HG03432 (cell line): ENCODE data around the gene MYLK4.

Experiments
- ATAC-seq: cut with Tn5 transposase; IDR thresholded peaks from one replicate; pipeline ENCODE4 v1.9.1; 2021; ENCODE audit warnings: mild to moderate bottlenecking, moderate library complexity; ENCODE audit not compliant: unreplicated experiment

MYLK4 gene

DNA sequence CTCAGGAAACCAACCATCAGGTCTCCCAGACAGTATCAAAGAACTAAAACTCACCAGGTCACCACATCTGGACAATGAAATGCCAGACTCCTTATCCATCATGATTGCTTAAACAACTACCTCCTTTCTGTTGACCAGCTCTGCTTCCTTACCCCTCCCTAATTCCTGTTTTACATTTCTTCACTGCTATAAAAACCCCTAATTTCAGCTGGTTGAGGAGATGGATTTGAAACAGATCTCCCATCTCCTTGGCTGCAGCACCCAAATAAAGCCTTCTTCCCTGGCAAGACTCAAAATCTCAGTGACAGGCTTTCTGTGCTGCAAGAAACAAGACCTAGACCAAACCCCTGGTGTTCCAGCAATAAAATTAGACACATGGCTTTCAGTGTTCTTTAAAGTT, 40.3 kb downstream of the MYLK4 start:
- no peak for ATAC-seq

DNA sequence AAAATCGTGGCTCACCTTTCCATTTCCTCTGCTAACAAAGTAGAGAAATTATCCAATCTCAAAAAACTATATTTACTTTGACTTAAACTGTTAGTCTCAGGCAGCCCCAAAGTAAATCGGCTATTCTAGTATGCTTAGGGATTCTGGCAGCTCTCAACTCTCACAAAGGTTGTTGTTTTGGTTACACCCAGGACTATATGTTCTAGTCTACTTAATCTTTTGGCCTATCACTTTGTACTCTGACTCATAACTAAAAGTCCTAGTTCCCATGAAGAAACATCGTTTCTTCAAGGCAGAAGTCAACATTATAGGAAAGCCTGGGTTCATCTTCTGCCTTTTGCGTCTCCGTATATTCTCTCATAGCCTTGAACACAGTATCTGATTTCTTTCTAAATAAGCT, 42.3 kb downstream of the MYLK4 start:
- no peak for ATAC-seq

- ATAC-seq, result no peak
Observed at GRCh38 chr6:2706558-2706957, 44.2 kb downstream of the MYLK4 start.

DNA sequence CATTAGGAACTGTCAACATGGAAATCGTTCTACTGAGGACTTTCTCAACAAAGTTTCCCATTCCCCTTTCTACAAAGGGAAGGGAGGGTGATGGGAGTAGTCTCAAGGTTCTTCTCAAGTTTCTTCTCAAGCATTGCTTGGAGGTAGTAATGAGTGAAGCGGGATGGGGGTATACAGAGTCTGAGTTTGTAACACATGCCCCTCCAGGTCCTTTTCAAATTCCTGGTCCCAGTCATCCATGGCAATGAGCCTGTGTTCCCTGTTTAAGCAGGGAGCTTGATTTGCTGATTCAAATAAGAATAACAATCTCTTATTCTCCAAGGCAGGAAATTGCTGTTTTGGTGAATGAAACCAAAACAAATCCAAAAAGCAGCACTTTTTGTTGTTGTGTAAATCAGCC, 45.5 kb downstream of the MYLK4 start:
- no peak for ATAC-seq

DNA sequence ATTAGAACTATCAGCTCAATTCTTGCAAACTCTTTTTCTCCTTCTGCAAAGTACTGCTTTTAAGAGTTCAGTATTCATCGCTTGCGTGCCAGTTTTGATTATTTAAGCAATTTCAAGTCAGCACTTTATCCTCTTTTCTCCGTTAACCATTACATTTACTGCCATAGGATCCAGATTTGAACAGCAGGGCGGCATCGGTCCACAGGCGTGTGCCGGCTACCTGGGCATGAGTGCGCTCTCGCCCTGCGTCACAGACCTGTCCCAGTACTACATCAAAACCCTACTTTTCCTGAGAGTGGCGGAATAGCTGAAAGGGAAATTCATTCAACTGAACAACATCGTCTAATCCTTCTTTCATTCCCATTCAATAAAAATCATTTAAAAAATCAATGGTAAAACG, 53.4 kb downstream of the MYLK4 start:
- ATAC-seq, result no peak

- no peak for ATAC-seq
Observed at GRCh38 chr6:2695454-2696095, 55.1 kb downstream of the MYLK4 start.

- ATAC-seq, result no peak
Observed at GRCh38 chr6:2693231-2693630, 57.5 kb downstream of the MYLK4 start.

DNA sequence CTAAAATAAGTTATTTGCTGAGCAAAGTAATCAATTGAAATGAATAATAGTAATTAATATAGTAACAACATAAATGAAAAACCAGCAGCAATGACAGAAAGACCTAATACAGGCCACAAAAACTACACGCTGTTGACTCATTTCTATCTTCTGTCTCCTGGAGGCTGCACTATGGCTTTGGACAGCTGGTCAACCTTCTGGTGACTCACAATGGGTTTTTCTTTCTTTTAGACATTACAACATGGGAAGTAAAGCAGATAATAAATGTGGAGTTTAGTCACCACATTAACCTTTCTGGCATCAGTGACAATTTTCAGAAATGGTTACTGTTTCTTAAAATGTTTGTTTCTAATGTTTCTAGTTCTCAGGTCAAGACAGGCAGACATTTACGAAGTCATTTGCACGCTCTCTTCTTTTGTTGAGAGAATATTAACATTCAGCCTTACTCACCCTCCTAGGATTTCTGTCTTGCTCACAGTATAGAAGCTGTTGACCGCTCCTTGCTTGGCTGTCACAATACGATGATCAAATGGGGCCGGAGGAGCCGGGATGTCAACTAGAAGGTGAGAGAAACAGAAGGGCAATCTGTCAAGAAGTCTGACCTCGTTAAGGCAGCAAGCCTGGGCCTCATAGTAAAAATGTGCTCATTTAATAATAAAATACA, 62.2 kb downstream of the MYLK4 start:
- no peak for ATAC-seq

DNA sequence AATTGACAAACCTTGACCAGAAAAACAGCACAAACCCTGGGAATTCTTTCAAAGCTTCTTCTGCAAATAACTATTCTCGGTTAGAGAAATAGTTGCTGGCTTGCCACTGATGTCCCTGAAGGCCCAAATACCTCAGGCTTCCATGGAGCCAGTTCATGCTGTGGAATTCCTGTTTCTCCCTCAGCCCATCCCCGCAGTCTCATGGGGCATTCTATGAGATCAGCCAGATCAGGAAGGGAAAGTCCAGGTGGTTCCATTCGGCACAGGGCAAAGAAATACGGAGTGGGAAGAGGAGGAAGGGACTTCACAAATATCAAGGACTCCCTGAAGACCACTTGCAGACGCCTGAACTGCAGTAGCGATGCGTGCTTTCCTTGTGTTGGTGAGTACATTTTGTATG, 63.3 kb downstream of the MYLK4 start:
- no peak for ATAC-seq

DNA sequence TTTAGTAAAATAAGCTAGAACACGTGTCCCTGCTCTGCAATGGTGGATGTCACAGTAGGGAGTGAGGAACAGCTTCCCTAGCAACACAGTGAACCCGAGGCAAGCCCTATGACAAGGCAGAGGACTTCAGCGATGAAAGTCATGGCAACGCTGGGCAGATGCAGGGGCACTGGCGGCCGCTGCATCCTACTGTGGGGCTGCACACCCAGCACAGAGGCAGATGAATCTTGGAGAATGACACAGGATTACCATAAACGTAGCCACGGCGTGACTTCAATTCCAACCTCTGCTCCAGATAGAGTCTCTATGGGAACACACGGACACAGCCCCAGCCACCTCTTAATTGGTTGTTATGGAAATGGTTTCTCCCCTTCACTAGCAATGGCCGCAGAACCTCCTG, 64.2 kb downstream of the MYLK4 start:
- ATAC-seq, result no peak

DNA sequence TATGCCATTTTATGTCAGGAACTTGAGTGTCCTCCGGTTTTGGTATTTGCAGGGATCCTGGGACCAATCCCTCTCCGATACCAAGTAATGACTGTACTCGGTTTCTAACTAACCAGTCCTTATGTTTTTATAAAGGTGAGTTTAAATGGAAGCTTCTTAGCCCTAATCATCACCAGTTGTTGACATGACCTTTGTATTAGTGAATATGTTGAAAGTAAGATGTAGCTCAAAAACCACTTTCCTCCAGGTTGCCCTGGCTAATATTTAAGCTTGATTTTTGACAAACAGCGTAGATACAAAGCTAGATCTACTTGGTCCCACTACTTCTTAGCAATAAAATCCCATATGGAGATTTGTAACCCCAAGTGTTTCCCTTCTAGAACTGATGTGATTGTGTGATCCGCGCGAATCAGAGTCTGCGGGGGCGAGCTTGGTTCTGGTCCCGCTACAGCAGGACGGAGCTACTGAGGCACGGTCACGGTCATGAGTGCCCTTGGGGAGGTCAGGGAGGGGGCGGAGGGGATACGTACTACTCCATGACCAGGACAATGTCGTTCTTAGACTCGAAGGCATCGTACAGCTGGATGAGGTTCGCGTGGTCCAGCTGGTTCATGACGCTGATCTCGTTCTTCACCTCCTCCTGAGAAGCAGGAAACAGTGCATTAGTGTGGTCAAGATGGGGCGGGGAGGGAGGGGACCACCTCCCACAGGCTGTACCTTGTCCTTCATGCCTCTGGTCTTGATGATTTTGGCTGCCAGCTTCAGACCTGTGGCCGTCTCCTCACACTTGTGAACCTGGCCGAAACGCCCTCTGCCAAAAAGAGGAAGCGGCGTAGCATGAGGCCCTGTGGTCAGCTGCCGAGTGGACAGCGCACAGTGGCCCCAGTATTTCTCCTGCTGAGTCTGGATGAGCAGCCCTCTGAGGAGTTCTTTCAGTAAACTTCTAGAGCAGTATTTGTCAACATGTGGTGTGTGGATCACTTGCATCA, 65.7 kb downstream of the MYLK4 start:
- ATAC-seq, result no peak

GRCh38 chr6:2684103-2684749, 66.5 kb downstream of the MYLK4 start:
- ATAC-seq, result no peak

DNA sequence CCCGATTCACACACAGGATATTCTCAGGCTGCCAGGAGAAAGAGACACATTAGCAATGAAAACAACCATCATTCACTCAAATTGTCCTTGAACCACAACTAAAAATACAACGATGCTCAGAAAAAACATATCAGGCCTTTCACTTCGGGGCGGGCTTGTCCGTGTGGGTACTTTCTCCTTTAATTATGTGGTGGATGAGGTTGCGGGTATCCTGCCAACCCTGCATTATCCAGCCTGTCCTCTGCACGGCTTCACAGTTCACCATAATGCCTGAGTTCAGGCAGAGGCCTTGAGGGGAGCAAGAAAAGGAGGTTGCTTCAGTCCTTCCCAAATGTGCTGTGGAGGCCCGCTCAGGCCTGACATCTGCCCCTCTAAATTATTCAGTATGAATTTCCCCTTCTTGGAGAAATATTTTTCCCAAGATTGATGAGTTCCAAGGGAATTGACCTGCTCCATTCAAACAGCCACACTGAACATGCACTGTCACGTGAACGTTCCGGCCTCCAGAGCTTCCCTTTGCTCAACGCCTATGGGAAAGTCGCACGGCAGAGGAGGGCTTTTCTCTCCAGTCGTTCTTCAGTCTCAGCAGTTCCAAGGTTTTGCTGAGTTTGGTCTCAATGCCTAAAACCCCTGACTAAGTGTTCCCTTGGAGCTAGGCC, 70.3 kb downstream of the MYLK4 start:
- no peak for ATAC-seq

GRCh38 chr6:2677080-2677593, 73.6 kb downstream of the MYLK4 start:
- ATAC-seq, result no peak

DNA sequence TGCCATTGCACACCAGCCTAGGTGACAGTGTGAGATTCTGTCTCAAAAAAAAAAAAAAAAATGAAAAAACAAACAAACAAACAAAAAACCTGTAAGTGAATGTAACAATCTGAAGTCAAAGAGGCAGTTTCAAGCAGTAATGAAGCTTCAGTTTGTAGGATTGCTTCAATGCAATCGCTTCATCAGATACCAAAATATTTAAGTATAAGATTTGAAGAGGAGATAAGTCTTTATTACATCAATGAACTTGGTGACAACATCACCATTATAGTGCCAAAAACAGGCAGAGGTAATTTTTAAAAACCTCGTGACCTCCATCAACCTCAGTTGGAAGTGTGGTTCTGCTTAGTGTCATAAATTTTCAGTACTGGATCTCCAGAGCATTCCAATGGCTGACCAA, 74.7 kb downstream of the MYLK4 start:
- no peak for ATAC-seq

DNA sequence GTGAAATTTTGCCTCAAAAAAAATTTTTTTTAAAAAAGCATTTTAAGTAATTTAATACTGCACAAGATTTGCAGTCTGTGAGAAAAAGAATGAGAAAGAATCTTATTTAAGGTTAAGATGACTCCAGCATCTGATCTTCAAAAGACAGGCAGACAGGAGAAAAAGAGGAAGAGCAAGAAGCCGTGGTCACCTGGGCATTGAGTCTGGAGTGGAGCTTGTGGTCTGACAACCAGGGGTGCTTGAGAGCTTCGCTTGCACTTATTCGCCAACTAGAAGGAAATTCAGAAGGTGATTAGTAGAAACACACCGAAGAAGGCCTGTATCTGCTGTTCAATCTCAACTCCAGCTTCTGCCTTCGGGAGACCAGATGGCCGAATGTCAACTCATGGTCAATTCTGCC, 75.9 kb downstream of the MYLK4 start:
- no peak for ATAC-seq

DNA sequence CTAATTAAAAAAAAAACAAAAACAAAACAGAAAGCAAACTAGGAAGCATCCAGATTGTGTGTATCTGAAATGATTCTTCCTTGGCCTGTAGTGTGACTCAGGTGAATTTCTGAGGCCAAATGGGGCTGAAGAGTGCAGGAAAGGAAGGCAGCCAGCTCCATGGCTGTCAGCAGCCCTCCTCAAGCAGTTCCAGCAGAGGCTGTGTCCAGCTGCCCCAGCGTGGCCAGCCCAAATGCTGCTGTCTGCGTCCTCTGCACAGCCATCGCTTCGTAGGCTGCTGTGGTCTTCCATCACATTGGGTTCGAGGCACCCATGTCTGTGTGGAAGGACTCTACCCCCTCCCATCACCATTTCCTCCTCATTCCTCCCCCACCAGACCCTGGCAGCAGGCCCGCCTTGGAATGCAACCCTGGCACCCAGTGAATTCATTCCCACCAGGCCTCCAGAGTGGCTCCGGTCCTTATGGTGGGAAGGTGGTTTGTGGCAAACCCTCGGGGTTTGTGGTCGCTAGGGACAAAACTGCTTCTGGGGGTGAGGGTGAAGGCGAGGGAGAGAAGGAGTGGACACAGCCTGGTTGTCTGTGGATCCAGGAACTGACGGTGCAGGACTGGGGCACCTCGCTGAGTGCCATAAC, 81.5 kb downstream of the MYLK4 start:
- no peak for ATAC-seq

DNA sequence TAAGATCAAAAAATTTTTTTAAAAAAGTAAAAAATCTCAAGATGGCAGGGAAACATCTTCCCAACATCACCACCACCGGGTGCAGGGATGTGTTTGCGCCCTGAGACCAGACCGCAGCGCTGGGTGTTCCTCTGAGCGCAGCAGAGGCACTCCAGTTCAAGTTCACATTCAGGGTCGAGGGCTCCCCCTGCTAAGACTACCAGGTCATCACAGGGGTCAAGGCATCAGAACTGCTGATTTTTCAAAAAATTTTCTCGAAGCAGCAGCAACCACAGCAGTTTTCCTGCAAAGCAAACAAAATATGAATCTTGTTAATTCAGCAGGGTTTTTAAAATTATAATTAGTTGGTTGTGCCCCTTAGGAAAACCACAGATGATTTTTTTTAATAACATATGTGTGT, 83.1 kb downstream of the MYLK4 start:
- no peak for ATAC-seq

DNA sequence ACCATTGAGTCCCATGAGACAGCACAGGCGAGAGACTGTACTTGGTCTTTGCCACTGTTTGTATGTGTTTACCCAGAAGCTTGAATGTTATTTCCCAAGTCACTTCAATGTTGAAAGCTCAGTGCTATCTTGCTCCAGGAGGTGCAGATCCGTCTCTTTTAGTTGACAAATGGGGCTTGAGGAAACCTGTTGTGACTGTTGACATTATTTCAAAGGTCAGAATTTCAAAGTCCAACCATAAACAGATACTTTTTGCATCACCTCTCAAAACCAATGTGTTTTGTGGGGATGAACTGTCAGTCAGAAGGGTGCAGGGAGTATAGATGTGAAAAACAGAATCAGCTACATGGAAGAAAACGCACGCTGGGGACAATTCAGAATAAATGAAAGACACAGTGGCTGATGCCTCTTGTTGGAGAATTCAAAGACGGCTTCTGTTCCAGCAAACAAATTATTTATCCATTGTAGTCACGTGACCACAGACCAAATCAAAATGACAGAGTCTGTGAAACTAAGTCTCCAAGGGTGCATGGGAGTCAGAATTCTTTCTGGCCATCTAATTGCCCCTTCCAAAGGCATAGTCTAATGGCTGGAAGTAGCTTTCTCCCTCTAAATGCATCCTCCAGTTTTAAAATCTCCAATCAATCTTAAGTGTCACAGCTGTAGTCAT, 83.7 kb downstream of the MYLK4 start:
- no peak for ATAC-seq
